Measurements from ENCODE around the gene ACSL3. TPM values are rescaled to one million over a fixed set of nuclear protein-coding genes. Genes with fewer than 3 reads are reported as not detected.

Gene ACSL3
- total RNA-seq, 1 donor from 2014 or later = 144 TPM

DNA sequence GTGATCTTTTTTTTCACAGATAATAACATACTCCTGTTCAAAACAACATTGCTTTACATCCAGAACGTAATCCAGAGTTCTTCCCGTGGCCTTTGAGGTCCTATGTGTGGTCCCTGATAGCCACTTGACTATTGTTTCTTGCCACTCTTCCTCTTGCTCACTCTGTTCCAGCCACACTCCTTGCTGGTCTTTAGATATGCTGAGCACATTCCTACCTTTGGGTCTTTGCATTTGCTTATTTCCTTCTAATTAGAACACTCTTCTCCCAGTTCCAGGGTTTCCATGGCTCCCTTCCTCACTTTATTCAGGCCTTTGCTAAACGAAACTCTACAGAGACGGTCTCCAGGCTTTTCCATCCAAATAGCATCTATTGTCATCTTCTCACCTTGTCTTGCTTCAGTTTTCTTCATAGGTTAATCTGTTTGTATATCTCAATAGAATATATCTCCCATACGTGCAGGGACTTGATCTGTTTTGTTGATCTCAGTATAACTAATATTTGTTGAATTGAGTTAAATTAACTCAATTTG, 59.9 kb downstream of the ACSL3 start:
- Histone ChIP-seq H3K4me2 (ENCODE audit: low read length) (no peak overlapping the region), H2AFZ (ENCODE audit: low read depth, low read length) (no peak overlapping the region), H3K9ac (ENCODE audit: low read length) (no peak overlapping the region), H4K20me1 (ENCODE audit: insufficient read depth, low read length) (peaks cover 3% of the 10 kb centered on the region), H3K27ac (ENCODE audit: low read depth, low read length) (no peak overlapping the region), H3K4me1 (ENCODE audit: insufficient read depth, low read length) (peaks cover 15% of the 10 kb centered on the region), H3K4me3 (ENCODE audit: insufficient read depth, low read depth, low read length) (no peak overlapping the region), H3K9me3 (ENCODE audit: insufficient read depth, low read depth, low read length) (no peaks in the 10 kb centered on the region), H3K36me3 (ENCODE audit: insufficient read depth, low read length) (peaks cover 42% of the 10 kb centered on the region), H3K27me3 (ENCODE audit: insufficient read depth, low read length) (no peaks in the 10 kb centered on the region), H3K79me2 (ENCODE audit: insufficient read depth, low read length) (peaks cover 8% of the 10 kb centered on the region)
- H3K4me1 Mint-ChIP-seq (ENCODE audit: low read depth, unreplicated experiment) = peaks cover 24% of the 10 kb centered on the region
- no peak for TF ChIP-seq EZH2 (IDR thresholded peaks at IDR 0.05; ENCODE audit: insufficient read depth, low read length)
- TF ChIP-seq, protein P1, sequence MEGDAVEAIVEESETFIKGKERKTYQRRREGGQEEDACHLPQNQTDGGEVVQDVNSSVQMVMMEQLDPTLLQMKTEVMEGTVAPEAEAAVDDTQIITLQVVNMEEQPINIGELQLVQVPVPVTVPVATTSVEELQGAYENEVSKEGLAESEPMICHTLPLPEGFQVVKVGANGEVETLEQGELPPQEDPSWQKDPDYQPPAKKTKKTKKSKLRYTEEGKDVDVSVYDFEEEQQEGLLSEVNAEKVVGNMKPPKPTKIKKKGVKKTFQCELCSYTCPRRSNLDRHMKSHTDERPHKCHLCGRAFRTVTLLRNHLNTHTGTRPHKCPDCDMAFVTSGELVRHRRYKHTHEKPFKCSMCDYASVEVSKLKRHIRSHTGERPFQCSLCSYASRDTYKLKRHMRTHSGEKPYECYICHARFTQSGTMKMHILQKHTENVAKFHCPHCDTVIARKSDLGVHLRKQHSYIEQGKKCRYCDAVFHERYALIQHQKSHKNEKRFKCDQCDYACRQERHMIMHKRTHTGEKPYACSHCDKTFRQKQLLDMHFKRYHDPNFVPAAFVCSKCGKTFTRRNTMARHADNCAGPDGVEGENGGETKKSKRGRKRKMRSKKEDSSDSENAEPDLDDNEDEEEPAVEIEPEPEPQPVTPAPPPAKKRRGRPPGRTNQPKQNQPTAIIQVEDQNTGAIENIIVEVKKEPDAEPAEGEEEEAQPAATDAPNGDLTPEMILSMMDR (IDR thresholded peaks at IDR 0.05; ENCODE audit: insufficient read depth, low read depth, low read length) = no peak
- no peak for DNase-seq (ENCODE audit: low read depth)
- no peak overlapping the region for H3K4me3 Mint-ChIP-seq (ENCODE audit: unreplicated experiment)
- peaks cover 20% of the 10 kb centered on the region for H3K36me3 Mint-ChIP-seq (ENCODE audit: low read depth, unreplicated experiment)
- H3K27ac Mint-ChIP-seq (ENCODE audit: unreplicated experiment) = peak overlapping the region; percentile 85
- no peaks in the 10 kb centered on the region for H3K9me3 Mint-ChIP-seq (ENCODE audit: unreplicated experiment)
- H3K27me3 Mint-ChIP-seq (ENCODE audit: low read depth, unreplicated experiment) = no peaks in the 10 kb centered on the region
- FAIRE-seq = no peak

- no peak overlapping the region for H3K4me3 Mint-ChIP-seq (ENCODE audit: unreplicated experiment)
- peaks cover 20% of the 10 kb centered on the region for H3K36me3 Mint-ChIP-seq (ENCODE audit: low read depth, unreplicated experiment)
These were observed 61.4 kb downstream of the ACSL3 start for GRCh38 chr2:222922019-222922800.

More at GRCh38 chr2:222922019-222922800, 61.4 kb downstream of the ACSL3 start:
- Mint-ChIP-seq H3K9me3 (ENCODE audit: unreplicated experiment) (no peaks in the 10 kb centered on the region), H3K27ac (ENCODE audit: unreplicated experiment) (no peak overlapping the region), H3K4me1 (ENCODE audit: low read depth, unreplicated experiment) (peaks cover 24% of the 10 kb centered on the region), H3K27me3 (ENCODE audit: low read depth, unreplicated experiment) (no peaks in the 10 kb centered on the region)
- Histone ChIP-seq H3K79me2 (ENCODE audit: insufficient read depth, low read length) (peaks cover 7% of the 10 kb centered on the region), H3K4me3 (ENCODE audit: insufficient read depth, low read depth, low read length) (no peak overlapping the region), H3K9me3 (ENCODE audit: insufficient read depth, low read depth, low read length) (no peaks in the 10 kb centered on the region), H3K27ac (ENCODE audit: low read depth, low read length) (no peak overlapping the region), H2AFZ (ENCODE audit: low read depth, low read length) (no peak overlapping the region), H3K36me3 (ENCODE audit: insufficient read depth, low read length) (peaks cover 39% of the 10 kb centered on the region), H3K4me1 (ENCODE audit: insufficient read depth, low read length) (peaks cover 15% of the 10 kb centered on the region), H3K9ac (ENCODE audit: low read length) (no peak overlapping the region), H3K27me3 (ENCODE audit: insufficient read depth, low read length) (no peaks in the 10 kb centered on the region), H3K4me2 (ENCODE audit: low read length) (no peak overlapping the region), H4K20me1 (ENCODE audit: insufficient read depth, low read length) (peaks cover 3% of the 10 kb centered on the region)
- FAIRE-seq = no peak
- TF ChIP-seq, protein P1 (IDR thresholded peaks at IDR 0.05; ENCODE audit: insufficient read depth, low read depth, low read length) = no peak
- TF ChIP-seq EZH2 (IDR thresholded peaks at IDR 0.05; ENCODE audit: insufficient read depth, low read length) = no peak
- no peak for DNase-seq (ENCODE audit: low read depth)

Measured in astrocyte (in vitro differentiated cells and primary cell).